Fibroblast of villous mesenchyme (primary cell): ENCODE measurements around the gene MDM4. TPM values are rescaled to one million over a fixed set of nuclear protein-coding genes. Genes with fewer than 3 reads are reported as not detected.
A peak's percentile ranks its signal among the peaks of the same experiment; 100 is the strongest.

ENCODE experiments used
- DNase-seq: peaks from one replicate; pipeline ENCODE4 v3.0.0-alpha.2; 2010; ENCODE audit warnings: low read depth
- H3K4me3 ChIP-seq: 2 replicates; pipeline ENCODE4 v1.5.1; 2011; ENCODE audit warnings: low read depth, mild to moderate bottlenecking, low read length
- CTCF ChIP-seq: IDR thresholded peaks from 2 replicates; pipeline ENCODE4 v1.5.1; 2012; ENCODE audit warnings: low read depth, mild to moderate bottlenecking, low read length; ENCODE audit not compliant: insufficient read depth
- total RNA-seq: library from RNA; depleted of rRNA; stranded (reverse); fragments of >200 nt; gene quantifications from 2 replicates; pipeline ENCODE4 v1.2.3, GENCODE V29; 2012

MDM4 gene
- total RNA-seq, 1 donor: 32.4 TPM

GRCh38 chr1:204493145-204493983 is 22.8 kb upstream of the MDM4 start:
- peak overlapping the region; percentile 78 for H3K4me3 ChIP-seq
- peak; percentile 80 for DNase-seq
- TF ChIP-seq CTCF: no peak

- DNase-seq: peak; percentile 90
- no peak for TF ChIP-seq CTCF
Measured at GRCh38 chr1:204493984-204494280, 22.3 kb upstream of the MDM4 start.

GRCh38 chr1:204494281-204495077 is 21.7 kb upstream of the MDM4 start, which contains the start of gene PIK3C2B:
Gene PIK3C2B (minus strand): TSS chr1:204494805. CDS start chr1:204469802, 25,003 bp downstream.
- DNase-seq: peak; percentile 79
- peak; percentile 33 for TF ChIP-seq CTCF
- H3K4me3 ChIP-seq: peak within 1 kb of the TSS; percentile 78

More at GRCh38 chr1:204493984-204494280, 22.3 kb upstream of the MDM4 start:
- H3K4me3 ChIP-seq: peak overlapping the region; percentile 78

- peak overlapping the region; percentile 78 for H3K4me3 ChIP-seq
- no peak for TF ChIP-seq CTCF
- no peak for DNase-seq
Measured at GRCh38 chr1:204495078-204495753, 21.0 kb upstream of the MDM4 start.

- no peak overlapping the region for H3K4me3 ChIP-seq
- no peak for TF ChIP-seq CTCF
- DNase-seq: no peak
Measured at GRCh38 chr1:204495777-204496176, 20.4 kb upstream of the MDM4 start.

GRCh38 chr1:204498981-204499380 is 17.2 kb upstream of the MDM4 start:
- H3K4me3 ChIP-seq: no peak overlapping the region
- no peak for TF ChIP-seq CTCF
- no peak for DNase-seq
